Uterus (tissue), 4 donors: ENCODE measurements around the gene TTC3. TPM values are rescaled to one million over a fixed set of nuclear protein-coding genes. Genes with fewer than 3 reads are reported as not detected.

Source experiments
- DNase-seq, 2 donors: peaks; one replicate each; pipeline ENCODE4 v3.0.0-alpha.2; 2019 to 2020
- H3K27ac ChIP-seq, 2 donors: fragments of 200-600 bp; sonication (generic); 1 replicate in 1 of 2; 2 replicates in 1 of 2; pipeline ENCODE4 v1.5.1; 2016 to 2018
- H3K27me3 ChIP-seq, 2 donors: fragments of 200-600 bp; sonication (generic); one replicate each; pipeline ENCODE4 v1.5.1; 2018 to 2019; ENCODE audit warnings: control low read depth in 1 of 2
- H3K36me3 ChIP-seq, 2 donors: fragments of 200-600 bp; sonication (generic); one replicate each; pipeline ENCODE4 v1.5.1; 2019; ENCODE audit warnings: control low read depth in 1 of 2
- H3K4me1 ChIP-seq, 2 donors: fragments of 200-600 bp; sonication (generic); one replicate each; pipeline ENCODE4 v1.5.1; 2018 to 2019; ENCODE audit warnings: control low read depth in 1 of 2
- H3K4me3 ChIP-seq, 2 donors: fragments of 200-600 bp; sonication (generic); 1 replicate in 1 of 2; 2 replicates in 1 of 2; pipeline ENCODE4 v1.5.1; 2018 to 2019; ENCODE audit warnings: mild to moderate bottlenecking in 1 of 2
- H3K9me3 ChIP-seq, 2 donors: fragments of 200-600 bp; sonication (generic); one replicate each; pipeline ENCODE4 v1.5.1; 2019; ENCODE audit warnings: control low read depth in 1 of 2
- CTCF ChIP-seq, 4 experiments: fragments of 200-600 bp in 2 of 4; fragments of 450-650 bp in 2 of 4; sonication (generic) in 2 of 4; IDR thresholded peaks; one replicate each; pipeline ENCODE4 v1.5.1; 2016 to 2019; ENCODE audit warnings: antibody characterized with exemption in 4 of 4, mild to moderate bottlenecking in 2 of 4, moderate library complexity in 1 of 4
- POLR2A ChIP-seq, 2 donors: fragments of 450-650 bp; IDR thresholded peaks; one replicate each; pipeline ENCODE4 v1.6.1; 2016; ENCODE audit warnings: antibody characterized with exemption in 2 of 2, mild to moderate bottlenecking in 1 of 2, moderate library complexity in 1 of 2
- intact Hi-C: fragments of 100-400 bp; cut with DNase I; formaldehyde crosslinking; loops from one replicate; pipeline ENCODE4 v1.15.1; 2023; ENCODE audit warnings: low total_unique reads
- total RNA-seq, 4 donors: library from RNA; depleted of rRNA in 3 of 4; stranded (reverse); fragments of >200 nt in 3 of 4; gene quantifications; one replicate each; pipeline versions ENCODE4 v1.1.0 to v1.2.4, GENCODE V29; 2014 to 2023
- donor health status: DM: yes; HTN: yes; CAD: no.

Gene TTC3
- total RNA-seq, 4 donors from 2014 or later: 104 to 522 (median 193) TPM

GRCh38 chr21:37202221-37203110, 129.4 kb downstream of the TTC3 start:
- intact Hi-C loops: no loop called here
- no peaks in the 10 kb centered on the region for H3K9me3 ChIP-seq

GRCh38 chr21:37204580-37204979, 131.5 kb downstream of the TTC3 start:
- intact Hi-C loops: no loop called here
- Histone ChIP-seq H3K27ac (no peak overlapping the region), H3K4me1 (peaks cover 0 to 10% of the 10 kb centered on the region in 2 donors), H3K4me3 (no peak overlapping the region), H3K9me3 (no peaks in the 10 kb centered on the region), H3K36me3 (no peaks in the 10 kb centered on the region), H3K27me3 (no peaks in the 10 kb centered on the region)
- no peak for DNase-seq
- no peak for TF ChIP-seq POLR2A (IDR thresholded peaks at IDR 0.05)
- TF ChIP-seq CTCF (IDR thresholded peaks at IDR 0.05): no peak

More at GRCh38 chr21:37202221-37203110, 129.4 kb downstream of the TTC3 start:
- no peak overlapping the region for H3K27ac ChIP-seq
- H3K4me1 ChIP-seq: peaks cover 0 to 3% of the 10 kb centered on the region in 2 donors
- H3K4me3 ChIP-seq: no peak overlapping the region
- TF ChIP-seq CTCF (IDR thresholded peaks at IDR 0.05) (no peak), POLR2A (IDR thresholded peaks at IDR 0.05) (no peak)
- no peaks in the 10 kb centered on the region for H3K27me3 ChIP-seq
- H3K36me3 ChIP-seq: no peaks in the 10 kb centered on the region
- no peak for DNase-seq

DNA sequence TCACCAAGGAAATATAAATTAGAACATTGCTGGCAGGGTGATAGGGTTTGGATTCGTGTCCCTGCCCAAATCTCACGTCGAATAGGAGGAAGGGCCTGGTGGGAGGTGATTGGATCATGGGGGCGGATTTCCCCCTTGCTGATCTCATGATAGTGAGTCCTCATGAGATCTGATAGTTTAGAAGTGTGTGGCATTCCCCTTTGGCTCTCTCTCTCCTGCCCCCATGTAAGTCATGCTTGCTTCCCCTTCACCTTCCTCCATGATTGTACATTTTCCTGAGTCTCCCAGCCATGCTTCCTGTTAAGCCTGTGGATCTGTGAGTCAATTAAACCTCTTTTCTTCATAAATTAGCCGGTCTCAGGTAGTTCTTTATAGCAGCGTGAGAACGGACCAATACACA, 133.4 kb downstream of the TTC3 start:
- intact Hi-C loops: no loop called here
- peaks cover 0 to 10% of the 10 kb centered on the region in 2 donors for H3K4me1 ChIP-seq
- TF ChIP-seq POLR2A (IDR thresholded peaks at IDR 0.05): no peak
- no peak for TF ChIP-seq CTCF (IDR thresholded peaks at IDR 0.05)
- H3K36me3 ChIP-seq: no peaks in the 10 kb centered on the region
- no peaks in the 10 kb centered on the region for H3K27me3 ChIP-seq
- DNase-seq: no peak
- no peaks in the 10 kb centered on the region for H3K9me3 ChIP-seq
- H3K4me3 ChIP-seq: no peak overlapping the region
- no peak overlapping the region for H3K27ac ChIP-seq

GRCh38 chr21:37207441-37208009, 134.5 kb downstream of the TTC3 start:
- Histone ChIP-seq H3K36me3 (no peaks in the 10 kb centered on the region), H3K27ac (no peak overlapping the region), H3K9me3 (no peaks in the 10 kb centered on the region), H3K27me3 (no peaks in the 10 kb centered on the region), H3K4me1 (peaks cover 0 to 10% of the 10 kb centered on the region in 2 donors), H3K4me3 (no peak overlapping the region)
- no peak for DNase-seq
- TF ChIP-seq POLR2A (IDR thresholded peaks at IDR 0.05): no peak
- no peak for TF ChIP-seq CTCF (IDR thresholded peaks at IDR 0.05)
- intact Hi-C loops: no loop called here

DNA sequence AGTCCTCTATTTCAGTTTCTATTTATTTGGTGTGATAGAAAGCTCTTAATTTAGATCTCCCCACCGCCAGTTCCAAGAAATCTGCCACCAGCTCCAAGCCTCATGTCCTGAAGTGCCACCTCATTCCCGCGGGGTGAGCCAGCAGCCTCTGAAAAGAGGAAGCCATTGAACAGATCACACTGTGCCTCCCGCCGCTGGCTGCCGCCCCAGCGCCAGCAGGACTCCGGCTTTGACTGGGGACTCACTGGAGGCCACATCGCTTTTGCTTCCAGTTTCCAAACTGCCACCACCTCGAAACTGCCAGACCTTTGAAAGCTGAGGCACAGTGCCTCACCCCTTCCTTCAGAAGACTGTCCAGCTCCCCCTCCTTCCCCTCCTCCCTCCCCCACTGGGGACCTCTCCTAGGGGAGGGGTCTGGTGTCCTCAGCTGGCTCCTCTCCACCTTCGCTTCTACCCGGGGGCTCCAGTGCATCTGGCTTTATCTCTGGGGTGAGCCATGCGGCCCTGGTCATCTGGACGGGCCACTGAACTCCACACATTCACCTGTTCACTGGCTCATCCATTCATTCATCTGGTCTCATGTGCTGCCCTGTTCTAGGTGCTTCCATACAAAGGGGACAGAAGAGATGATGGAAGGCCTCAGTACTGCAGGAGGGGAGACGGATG, 135.1 kb downstream of the TTC3 start:
- no peaks in the 10 kb centered on the region for H3K9me3 ChIP-seq
- no peaks in the 10 kb centered on the region for H3K27me3 ChIP-seq
- intact Hi-C loops: no loop called here
- no peak for TF ChIP-seq POLR2A (IDR thresholded peaks at IDR 0.05)
- TF ChIP-seq CTCF (IDR thresholded peaks at IDR 0.05): no peak
- no peaks in the 10 kb centered on the region for H3K36me3 ChIP-seq
- no peak overlapping the region for H3K4me3 ChIP-seq
- DNase-seq: no peak
- peaks cover 0 to 10% of the 10 kb centered on the region in 2 donors for H3K4me1 ChIP-seq
- no peak overlapping the region for H3K27ac ChIP-seq
